Ovary (tissue), 9 donors: ENCODE data around the gene TTLL9. TPM values are rescaled to one million over a fixed set of nuclear protein-coding genes. Genes with fewer than 3 reads are reported as not detected.

ENCODE experiments used
- DNase-seq, 5 donors: peaks; one replicate each; pipeline ENCODE4 v3.0.0-alpha.2; 2019 to 2020
- H3K27ac ChIP-seq, 2 donors: fragments of 200-600 bp; one replicate each; pipeline versions ENCODE4 v1.5.1 to v1.8.0; 2019 to 2022
- H3K27me3 ChIP-seq: fragments of 200-600 bp; one replicate; pipeline ENCODE4 v1.8.0; 2022
- H3K36me3 ChIP-seq: fragments of 200-600 bp; sonication (generic); one replicate; pipeline ENCODE4 v1.5.1; 2019
- H3K4me1 ChIP-seq: one replicate; pipeline ENCODE4 v1.8.1; 2013; ENCODE audit warnings: mild to moderate bottlenecking, moderate library complexity; ENCODE audit not compliant: insufficient read depth
- H3K4me3 ChIP-seq: fragments of 200-600 bp; sonication (generic); one replicate; pipeline ENCODE4 v1.5.1; 2017
- H3K9me3 ChIP-seq, 2 donors: fragments of 200-600 bp in 1 of 2; sonication (generic) in 1 of 2; one replicate each; pipeline versions ENCODE4 v1.5.1 to v1.8.1; 2013 to 2019; ENCODE audit warnings: mild to moderate bottlenecking in 1 of 2, moderate library complexity in 1 of 2
- CTCF ChIP-seq, 3 donors: fragments of 450-650 bp in 2 of 3; fragments of 200-600 bp in 1 of 3; IDR thresholded peaks; one replicate each; pipeline versions ENCODE4 v1.5.1 to v1.8.0; 2016 to 2022; ENCODE audit warnings: antibody characterized with exemption in 3 of 3, mild to moderate bottlenecking in 1 of 3
- EP300 ChIP-seq: sonication (generic); formaldehyde crosslinking; IDR thresholded peaks from one replicate; pipeline ENCODE4 v1.6.1; 2017; ENCODE audit warnings: antibody characterized with exemption
- POLR2A ChIP-seq: fragments of 450-650 bp; IDR thresholded peaks from one replicate; pipeline ENCODE4 v1.6.1; 2017; ENCODE audit warnings: antibody characterized with exemption, mild to moderate bottlenecking, moderate library complexity
- WGBS, 3 donors: extraction: QIAGEN DNeasy Blood & Tissue Kit in 1 of 3; methylation state at CpG; one replicate each; pipeline versions ENCODE4 v1.1.5 to v1.1.7; 2013 to 2017; 5-methylcytosine and 5-hydroxymethylcytosine counted together
- intact Hi-C, 4 donors: fragments of 100-400 bp; cut with DNase I; formaldehyde crosslinking; loops; one replicate each; pipeline versions ENCODE4 v1.11.0 to v1.15.1; 2022 to 2023
- polyA plus RNA-seq, 2 donors: library from polyadenylated mRNA; stranded (reverse); fragments of 200-250 nt in 1 of 2; fragments of 350-450 nt in 1 of 2; fragmentation: Illumina TruSeq in 1 of 2; extraction: RNeasy Lipid Tissue Mini Kit (QIAGEN cat#74804) in 1 of 2; gene quantifications; one replicate each; pipeline ENCODE4 v1.2.3, GENCODE V29; 2013 to 2014
- total RNA-seq, 7 donors: library from RNA; depleted of rRNA in 2 of 7; stranded (reverse); fragments of >200 nt in 2 of 7; fragmentation: NEBNext Ultra II Directional in 3 of 7; extraction: Animal tissue kit (Norgen Biotek cat#: 25700) in 3 of 7; gene quantifications; one replicate each; pipeline versions ENCODE4 v1.1.0 to v1.2.4, GENCODE V29; 2016 to 2023
- donor health status: DM: no; HTN: no; CAD: no; lungs with moderate emphysema.
- donor health status: DM: no; HTN: no; CAD: no.
- donor health status: Bipolar disorder and iron deficiency.
- donor health status: DM: yes; HTN: yes; CAD: no.
- donor health status: DM: no; HTN: no; CAD: no.
- donor health status: DM: yes; HTN: yes; CAD: no.

The TTLL9 gene
- total and polyA plus RNA-seq, 9 donors, result 0.24 to 10.6 (median 0.40) TPM

- Histone ChIP-seq H3K4me1 (no peaks in the 10 kb centered on the region), H3K27me3 (no peaks in the 10 kb centered on the region), H3K4me3 (no peak overlapping the region), H3K27ac (no peak overlapping the region), H3K9me3 (no peaks in the 10 kb centered on the region), H3K36me3 (no peaks in the 10 kb centered on the region)
- WGBS, 3 donors, result 81 to 83% (median 82%) methylated on average over 4 of the region's 4 CpGs
- DNase-seq, result no peak
- intact Hi-C loops, result no loop called here
- no peak for TF ChIP-seq POLR2A
- no peak for TF ChIP-seq CTCF (IDR thresholded peaks at IDR 0.05)
- TF ChIP-seq EP300, result no peak
Measured at GRCh38 chr20:31922588-31922987, 52.2 kb downstream of the TTLL9 start.

- DNase-seq, result no peak
- Histone ChIP-seq H3K36me3 (no peaks in the 10 kb centered on the region), H3K4me3 (no peak overlapping the region), H3K27ac (no peak overlapping the region), H3K4me1 (no peaks in the 10 kb centered on the region), H3K9me3 (no peaks in the 10 kb centered on the region), H3K27me3 (no peaks in the 10 kb centered on the region)
- intact Hi-C loops, result no loop called here
- TF ChIP-seq POLR2A, result no peak
- TF ChIP-seq CTCF (IDR thresholded peaks at IDR 0.05), result no peak
- no peak for TF ChIP-seq EP300
- 44 to 50% (median 48%) methylated on average over 13 of the region's 13 CpGs for WGBS, 3 donors
Measured at GRCh38 chr20:31923388-31924331, 53.2 kb downstream of the TTLL9 start.

- no peaks in the 10 kb centered on the region for H3K4me1 ChIP-seq
- no peaks in the 10 kb centered on the region for H3K9me3 ChIP-seq
- no peak for DNase-seq
- 89 to 91% (median 89%) methylated on average over 8 of the region's 8 CpGs for WGBS, 3 donors
- no peak overlapping the region for H3K4me3 ChIP-seq
- no peaks in the 10 kb centered on the region for H3K27me3 ChIP-seq
- intact Hi-C loops, result no loop called here
- no peaks in the 10 kb centered on the region for H3K36me3 ChIP-seq
- H3K27ac ChIP-seq, result no peak overlapping the region
- TF ChIP-seq CTCF (IDR thresholded peaks at IDR 0.05) (no peak), POLR2A (no peak), EP300 (no peak)
Measured at GRCh38 chr20:31924561-31924960, 54.1 kb downstream of the TTLL9 start.

- no peaks in the 10 kb centered on the region for H3K9me3 ChIP-seq
- DNase-seq, result no peak
- intact Hi-C loops, result no loop called here
- H3K36me3 ChIP-seq, result no peaks in the 10 kb centered on the region
- no peaks in the 10 kb centered on the region for H3K4me1 ChIP-seq
- H3K27me3 ChIP-seq, result no peaks in the 10 kb centered on the region
- 57 to 63% (median 57%) methylated on average over 9 of the region's 9 CpGs for WGBS, 3 donors
- TF ChIP-seq POLR2A, result no peak
- TF ChIP-seq EP300, result no peak
- no peak for TF ChIP-seq CTCF (IDR thresholded peaks at IDR 0.05)
- H3K27ac ChIP-seq, result no peak overlapping the region
- H3K4me3 ChIP-seq, result no peak overlapping the region
Measured at GRCh38 chr20:31925631-31926030, 55.2 kb downstream of the TTLL9 start.
